Measurements from ENCODE around the gene SCN5A. TPM values are rescaled to one million over a fixed set of nuclear protein-coding genes. Genes with fewer than 3 reads are reported as not detected.

Gene SCN5A
- total RNA-seq, 1 donor from 2014 or later = 166 TPM

- DNase-seq (ENCODE audit: low spot score) = no peak
- intact Hi-C loops (cut with DNase I) = no loop called here
Measured at GRCh38 chr3:38632989-38633388, 16.5 kb downstream of the SCN5A start.

GRCh38 chr3:38630606-38631005 lies 18.9 kb downstream of the SCN5A start:
- intact Hi-C loops (cut with DNase I) = no loop called here

GRCh38 chr3:38630070-38630469 lies 19.4 kb downstream of the SCN5A start:
- intact Hi-C loops (cut with DNase I) = no loop called here

More at GRCh38 chr3:38630606-38631005, 18.9 kb downstream of the SCN5A start:
- no peak for DNase-seq (ENCODE audit: low spot score)

GRCh38 chr3:38628835-38629234 lies 20.7 kb downstream of the SCN5A start:
- intact Hi-C loops (cut with DNase I) = no loop called here
- DNase-seq (ENCODE audit: low spot score) = no peak

More at GRCh38 chr3:38630070-38630469, 19.4 kb downstream of the SCN5A start:
- DNase-seq (ENCODE audit: low spot score) = no peak

- intact Hi-C loops (cut with DNase I) = no loop called here
- DNase-seq (ENCODE audit: low spot score) = no peak
Measured at GRCh38 chr3:38627956-38628355, 21.5 kb downstream of the SCN5A start.

- intact Hi-C loops (cut with DNase I) = no loop called here
- DNase-seq (ENCODE audit: low spot score) = no peak
Measured at GRCh38 chr3:38626171-38626570, 23.3 kb downstream of the SCN5A start.

GRCh38 chr3:38623539-38623938 lies 25.9 kb downstream of the SCN5A start:
- intact Hi-C loops (cut with DNase I) = no loop called here
- no peak for DNase-seq (ENCODE audit: low spot score)

- intact Hi-C loops (cut with DNase I) = no loop called here
Measured at GRCh38 chr3:38622336-38622735, 27.2 kb downstream of the SCN5A start.

GRCh38 chr3:38620236-38620635 lies 29.3 kb downstream of the SCN5A start:
- intact Hi-C loops (cut with DNase I) = no loop called here
- no peak for DNase-seq (ENCODE audit: low spot score)

More at GRCh38 chr3:38622336-38622735, 27.2 kb downstream of the SCN5A start:
- no peak for DNase-seq (ENCODE audit: low spot score)

- DNase-seq (ENCODE audit: low spot score) = no peak
- intact Hi-C loops (cut with DNase I) = no loop called here
Measured at GRCh38 chr3:38618343-38618742, 31.1 kb downstream of the SCN5A start.

GRCh38 chr3:38617586-38617985 lies 31.9 kb downstream of the SCN5A start:
- intact Hi-C loops (cut with DNase I) = loop anchor here (2.0 kb wide), 1 partner anchor 27 kb away; no protein-coding TSS in a partner anchor
- no peak for DNase-seq (ENCODE audit: low spot score)

GRCh38 chr3:38617137-38617536 lies 32.4 kb downstream of the SCN5A start:
- DNase-seq (ENCODE audit: low spot score) = no peak
- intact Hi-C loops (cut with DNase I) = loop anchor here (2.0 kb wide), 1 partner anchor 28 kb away; no protein-coding TSS in a partner anchor

- intact Hi-C loops (cut with DNase I) = loop anchor here (2.0 kb wide), 1 partner anchor 28 kb away; no protein-coding TSS in a partner anchor
- DNase-seq (ENCODE audit: low spot score) = no peak
Measured at GRCh38 chr3:38616658-38617057, 32.8 kb downstream of the SCN5A start.

GRCh38 chr3:38616111-38616510 lies 33.4 kb downstream of the SCN5A start:
- intact Hi-C loops (cut with DNase I) = loop anchor here (2.0 kb wide), 1 partner anchor 29 kb away; no protein-coding TSS in a partner anchor
- DNase-seq (ENCODE audit: low spot score) = peak; percentile 77

GRCh38 chr3:38614651-38615352 lies 34.7 kb downstream of the SCN5A start:
- DNase-seq (ENCODE audit: low spot score) = peak; percentile 72
- intact Hi-C loops (cut with DNase I) = no loop called here

- intact Hi-C loops (cut with DNase I) = no loop called here
- peak; percentile 55 for DNase-seq (ENCODE audit: low spot score)
Measured at GRCh38 chr3:38614091-38614490, 35.4 kb downstream of the SCN5A start.

GRCh38 chr3:38613426-38613825 lies 36.1 kb downstream of the SCN5A start:
- intact Hi-C loops (cut with DNase I) = no loop called here
- DNase-seq (ENCODE audit: low spot score) = peak; percentile 33

GRCh38 chr3:38611866-38612265 lies 37.6 kb downstream of the SCN5A start:
- intact Hi-C loops (cut with DNase I) = no loop called here
- DNase-seq (ENCODE audit: low spot score) = peak; percentile 43

GRCh38 chr3:38610934-38611333 lies 38.6 kb downstream of the SCN5A start:
- peak; percentile 63 for DNase-seq (ENCODE audit: low spot score)
- intact Hi-C loops (cut with DNase I) = no loop called here

- intact Hi-C loops (cut with DNase I) = no loop called here
- peak; percentile 59 for DNase-seq (ENCODE audit: low spot score)
Measured at GRCh38 chr3:38610436-38610835, 39.1 kb downstream of the SCN5A start.

- intact Hi-C loops (cut with DNase I) = no loop called here
- DNase-seq (ENCODE audit: low spot score) = peak; percentile 63
Measured at GRCh38 chr3:38609386-38610111, 39.9 kb downstream of the SCN5A start.
